HG03103 (cell line): ENCODE measurements around the gene STOML2.

Experiments
- ATAC-seq: cut with Tn5 transposase; IDR thresholded peaks from one replicate; pipeline ENCODE4 v1.9.1; 2021; ENCODE audit warnings: low read depth; ENCODE audit not compliant: unreplicated experiment

Gene STOML2

DNA sequence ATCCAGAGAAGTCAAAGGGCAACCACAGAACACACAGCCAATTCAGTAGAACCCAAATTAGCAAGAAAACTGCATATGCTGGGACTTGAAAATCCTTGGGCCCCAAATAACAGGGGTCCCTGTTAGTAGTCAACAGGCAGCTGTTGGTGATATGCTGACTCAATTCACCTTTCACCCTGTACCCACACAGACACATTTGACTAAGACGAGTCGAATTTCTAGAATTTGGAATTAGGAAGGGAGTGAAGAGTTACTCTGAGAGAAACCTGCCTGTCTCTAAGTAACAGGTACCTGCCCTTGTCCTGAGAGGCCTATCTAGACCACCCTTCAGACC lies 29.7 kb downstream of the STOML2 start:
- no peak for ATAC-seq

DNA sequence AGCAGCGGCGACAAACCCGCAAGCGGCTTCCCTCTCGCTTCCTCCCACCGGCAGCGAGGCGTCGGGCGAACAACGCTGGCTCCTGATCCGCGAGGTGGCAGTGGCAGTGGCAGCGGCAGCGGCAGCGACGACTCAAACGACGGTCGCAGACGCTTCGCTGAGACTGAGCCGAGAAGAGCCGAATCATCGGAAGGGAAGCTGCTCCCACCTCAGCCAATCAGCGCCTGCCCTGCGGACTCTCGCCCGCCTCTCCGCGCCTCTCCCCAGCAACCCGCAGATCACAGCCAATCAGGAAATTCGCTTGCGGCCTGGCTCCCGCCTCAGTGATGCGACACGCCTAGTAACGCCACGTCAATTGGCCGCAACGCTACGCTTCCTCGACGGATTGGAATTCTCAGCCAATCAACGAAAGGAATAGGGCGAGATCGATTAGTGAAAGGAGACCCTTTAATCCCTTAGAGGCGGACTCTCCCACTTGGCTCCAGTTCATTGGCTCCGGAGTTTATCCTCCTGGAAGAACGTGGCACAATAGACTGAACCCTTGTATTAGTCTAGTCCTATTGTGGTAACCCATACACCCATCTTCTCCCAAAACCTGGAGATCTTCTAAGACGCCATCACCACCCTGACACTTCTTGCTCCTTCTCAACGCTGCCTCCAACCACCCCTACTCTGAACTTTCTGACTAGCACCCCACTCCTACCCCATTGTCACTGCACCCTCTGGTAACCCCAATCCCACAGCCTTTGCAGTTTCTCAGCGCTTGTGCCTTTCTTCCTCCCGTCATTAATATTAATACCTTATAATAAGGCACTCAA lies 30.3 kb downstream of the STOML2 start, which contains the start of gene VCP:
VCP (minus strand) TSS at position 165 of the 818 bp plus-strand sequence. CDS start 272 bp downstream, outside the sequence.
- peak; percentile 87 for ATAC-seq

DNA sequence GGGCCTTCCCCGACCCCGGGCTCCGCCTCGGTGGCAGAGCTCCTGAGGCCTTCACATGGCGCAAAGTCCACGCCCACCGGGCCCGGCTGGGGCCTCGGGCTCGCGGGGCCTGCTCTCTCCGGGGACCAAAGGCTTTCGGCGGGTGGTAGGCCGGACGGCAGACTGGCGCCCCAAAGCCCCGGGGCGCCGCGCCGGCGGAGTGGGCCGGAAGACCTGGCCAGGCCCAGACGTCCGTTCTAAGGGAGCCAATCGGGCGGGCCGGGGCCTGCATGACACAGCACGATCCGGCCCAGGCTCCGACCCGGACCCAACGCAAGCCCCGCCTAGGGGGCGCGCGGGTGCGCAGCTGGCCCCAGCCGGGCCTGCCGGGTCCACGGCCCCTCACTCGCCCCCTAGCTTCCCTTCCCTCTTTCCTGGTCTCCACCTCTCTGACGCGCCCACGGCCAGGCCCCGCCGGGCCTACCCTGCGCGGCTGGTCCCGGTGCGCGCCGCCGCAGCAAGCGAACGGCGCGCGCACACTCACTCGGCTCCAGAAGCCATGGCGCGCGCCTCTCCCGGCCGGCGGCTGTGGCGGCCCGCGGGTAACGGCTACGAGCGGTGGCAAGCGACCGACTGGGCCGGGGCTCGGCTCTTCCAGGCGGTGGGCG lies 31.0 kb downstream of the STOML2 start:
- ATAC-seq = peak; percentile 39

DNA sequence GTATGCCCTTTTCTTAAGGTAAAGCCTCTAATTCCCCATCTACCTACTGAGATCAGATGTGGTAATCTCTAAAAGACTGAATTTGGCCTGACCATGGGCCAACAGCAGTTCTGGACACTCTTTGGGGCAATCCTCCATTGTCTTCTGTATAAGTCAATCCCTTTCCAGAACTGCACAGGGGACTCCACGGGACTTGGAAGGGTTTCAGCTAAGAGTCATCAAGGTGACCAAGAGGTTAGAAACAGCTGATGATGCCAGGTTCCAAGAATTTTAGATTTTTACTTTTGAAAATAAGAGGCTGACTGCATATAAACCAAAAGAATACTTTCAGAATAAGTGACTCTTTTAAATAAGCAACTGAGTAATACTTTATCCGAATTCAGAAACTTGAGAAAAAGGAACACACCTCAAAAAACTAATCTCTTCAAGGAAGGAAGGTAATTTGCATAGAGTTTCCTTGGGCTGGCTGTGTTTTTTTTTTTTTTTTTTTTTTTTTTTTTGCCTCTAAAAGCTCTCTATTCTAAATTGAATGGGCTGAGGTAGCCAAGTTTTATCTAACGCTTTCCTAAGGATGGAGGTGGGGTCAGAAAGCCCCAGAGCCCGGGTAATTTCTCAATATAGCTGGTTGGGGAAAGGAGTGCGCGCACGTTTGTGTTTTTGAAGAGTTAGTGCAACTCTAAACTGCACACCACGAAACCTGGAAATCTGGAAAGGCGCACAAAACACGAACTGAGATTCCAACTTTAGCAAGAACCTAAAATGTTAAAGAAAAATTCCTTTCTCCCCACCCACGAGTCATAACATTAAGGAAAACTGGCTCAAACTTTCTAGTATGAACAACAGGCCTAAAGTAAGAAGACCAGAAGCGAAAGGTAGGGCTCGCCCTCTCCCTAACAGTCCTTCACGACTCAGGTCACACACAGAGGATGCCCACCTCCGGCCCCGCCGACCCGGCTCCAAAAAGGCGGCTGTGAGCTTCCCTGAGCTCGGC lies 31.8 kb downstream of the STOML2 start:
- ATAC-seq = no peak

DNA sequence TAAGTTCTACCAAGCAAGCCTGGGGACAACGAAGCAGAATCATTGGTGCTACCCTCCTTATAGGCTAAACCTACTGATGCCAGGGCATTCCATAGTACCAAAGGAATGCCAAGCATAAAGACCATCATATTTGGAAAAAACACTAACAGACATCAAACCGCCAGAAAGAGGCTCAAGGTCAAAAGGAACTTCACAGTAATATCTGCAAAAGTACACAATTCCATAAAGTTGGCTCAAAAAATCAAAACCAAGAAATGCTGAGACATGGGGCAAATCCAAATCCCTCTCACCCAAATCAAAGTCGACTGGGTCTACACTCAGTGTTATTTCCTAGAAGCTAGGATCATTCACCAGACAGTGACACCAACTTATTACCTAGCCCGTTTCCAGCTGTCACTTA lies 33.9 kb downstream of the STOML2 start:
- ATAC-seq = no peak

DNA sequence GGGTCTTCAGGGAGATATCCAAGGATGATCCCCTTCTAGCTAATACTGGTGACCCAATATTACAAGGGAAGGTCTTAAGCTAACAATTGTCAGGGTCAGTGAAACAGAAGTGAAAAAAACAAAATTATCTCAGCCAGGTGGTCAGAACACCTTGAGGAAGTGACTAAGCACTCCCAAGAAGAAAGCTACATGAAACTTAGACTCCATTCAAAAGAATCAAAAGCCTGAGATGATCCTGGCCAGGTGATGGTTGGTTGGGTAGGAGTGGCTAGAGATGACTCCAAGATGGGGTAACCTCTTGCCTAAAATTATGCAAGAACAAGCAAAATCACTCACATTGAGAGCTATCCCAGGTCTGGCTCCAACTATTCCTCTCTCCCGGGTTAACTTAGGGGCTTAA lies 35.9 kb downstream of the STOML2 start:
- no peak for ATAC-seq

DNA sequence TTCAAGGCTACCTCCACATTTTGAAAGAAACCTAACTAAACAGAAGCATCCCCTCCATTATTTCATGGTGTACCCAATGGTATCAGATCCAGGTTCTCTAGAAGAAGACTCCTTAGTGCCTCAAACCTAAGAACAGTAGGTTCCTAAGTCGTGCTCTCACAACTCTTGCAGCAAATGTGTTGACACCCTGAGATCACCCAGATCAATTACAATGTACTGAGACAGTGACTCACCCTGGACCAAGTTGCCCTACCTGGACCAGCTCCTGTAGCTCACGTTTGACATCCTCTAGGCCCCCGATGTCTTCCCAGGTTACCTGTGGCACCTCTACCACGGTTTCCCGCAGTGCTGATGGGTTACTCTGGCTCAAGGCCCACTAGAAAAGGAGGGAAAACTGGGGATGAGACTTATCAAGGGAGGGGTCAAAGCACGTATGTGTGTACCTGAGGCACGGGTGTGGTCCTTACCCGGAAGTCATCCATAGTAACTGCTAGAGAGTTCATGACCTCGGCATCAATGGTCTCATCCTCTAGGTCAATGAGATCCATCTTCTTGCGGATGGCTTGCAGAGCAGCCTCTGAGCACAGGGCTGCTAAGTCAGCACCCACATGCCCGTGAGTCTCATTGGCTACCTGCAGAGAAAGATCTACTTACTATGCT lies 42.3 kb downstream of the STOML2 start:
- ATAC-seq = no peak

DNA sequence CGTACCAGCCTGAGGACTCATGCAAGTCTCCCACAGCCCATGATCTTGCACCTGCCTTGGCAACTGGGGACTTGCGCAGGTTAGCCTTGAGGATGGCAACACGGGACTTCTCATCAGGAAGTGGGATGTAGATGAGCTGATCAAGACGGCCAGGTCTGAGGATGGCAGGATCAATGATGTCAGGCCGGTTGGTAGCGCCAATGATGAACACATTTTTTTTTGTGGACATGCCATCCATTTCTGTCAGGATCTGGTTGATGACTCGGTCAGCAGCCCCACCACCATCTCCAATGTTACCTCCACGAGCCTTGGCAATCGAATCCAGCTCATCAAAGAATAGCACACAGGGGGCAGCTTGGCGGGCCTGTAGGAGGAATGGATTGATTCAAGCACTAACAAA lies 43.5 kb downstream of the STOML2 start:
- ATAC-seq = no peak

DNA sequence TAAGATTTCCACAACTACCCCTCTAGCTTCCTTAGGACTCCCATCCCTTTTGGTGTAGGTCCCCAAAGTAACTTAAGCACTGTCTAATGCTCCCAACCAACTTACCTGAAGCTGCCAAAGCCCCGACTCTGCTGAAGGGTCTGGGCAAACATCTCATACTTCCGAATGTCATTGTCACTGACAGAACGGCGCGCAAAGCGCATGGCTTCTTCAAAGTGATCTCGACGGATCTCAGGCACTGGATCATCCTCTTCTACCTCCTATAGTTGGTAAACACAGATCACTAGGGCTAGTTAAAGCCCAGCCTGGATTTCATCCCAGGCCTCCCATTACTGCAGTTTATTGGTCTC lies 45.7 kb downstream of the STOML2 start:
- ATAC-seq = no peak

DNA sequence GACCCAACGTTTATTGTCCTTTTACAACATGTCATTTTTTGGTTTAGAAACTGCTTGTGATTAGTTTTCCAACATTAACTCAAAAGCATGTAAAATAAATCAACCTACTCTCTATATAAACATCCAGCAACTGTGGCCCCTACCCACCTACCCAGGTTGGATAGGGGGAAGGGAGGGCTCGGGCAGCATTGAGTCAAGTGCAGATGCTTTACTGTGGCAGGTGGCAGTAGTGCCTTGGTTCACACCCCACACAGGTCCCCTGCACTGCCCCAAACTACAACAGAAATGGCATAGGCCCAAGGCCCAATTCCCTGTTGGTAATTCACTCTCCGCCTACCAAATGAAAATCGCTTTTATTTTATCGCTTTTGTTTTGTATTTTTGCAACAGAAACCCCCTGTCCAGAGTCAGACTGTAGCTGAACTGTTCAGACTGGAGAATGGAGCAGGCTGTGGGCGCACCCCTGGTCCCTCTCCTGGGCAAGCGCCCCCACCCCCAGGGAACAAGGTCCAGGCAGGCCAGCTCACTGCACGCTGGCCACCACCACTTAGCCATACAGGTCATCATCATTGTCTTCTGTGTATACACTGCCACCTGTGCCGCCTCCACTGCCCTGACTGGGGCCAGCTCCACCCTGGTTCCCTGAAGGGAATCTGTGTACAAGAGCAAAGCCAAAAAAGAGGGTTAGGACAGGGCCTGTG lies 46.2 kb downstream of the STOML2 start:
- no peak for ATAC-seq

DNA sequence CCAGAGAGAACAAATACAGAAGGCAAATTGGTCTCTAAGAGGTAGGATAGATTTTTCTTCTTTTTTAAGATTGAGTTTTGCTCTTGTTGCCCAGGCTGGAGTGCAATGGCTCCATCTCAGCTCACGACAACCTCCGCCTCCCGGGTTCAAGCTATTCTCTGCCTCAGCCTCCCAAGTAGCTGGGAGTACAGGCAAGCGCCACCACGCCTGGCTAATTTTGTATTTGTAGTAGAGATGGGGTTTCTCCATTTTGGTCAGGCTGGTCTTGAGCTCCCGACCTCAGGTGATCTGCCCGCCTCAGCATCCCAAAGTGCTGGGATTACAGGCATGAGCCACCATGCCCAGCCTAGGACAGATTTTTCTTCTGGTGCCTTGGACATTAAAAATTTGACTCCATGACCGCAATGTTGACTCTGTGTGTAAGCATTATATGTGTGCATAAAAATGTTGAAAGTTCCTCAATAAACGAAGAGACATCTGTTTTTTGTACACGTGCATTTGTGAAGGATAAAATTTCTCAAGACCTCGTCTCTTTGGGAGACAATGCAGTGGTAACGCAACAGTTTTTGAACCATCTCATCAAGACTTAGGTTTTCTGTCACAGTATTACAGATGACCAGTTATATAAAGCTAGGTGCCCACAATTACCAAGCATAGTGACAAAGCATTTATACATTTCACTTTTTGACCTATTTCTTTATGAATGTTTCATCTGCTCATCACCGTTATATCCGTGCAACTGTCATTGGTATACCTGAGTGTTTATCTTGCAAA lies 47.9 kb downstream of the STOML2 start:
- no peak for ATAC-seq

DNA sequence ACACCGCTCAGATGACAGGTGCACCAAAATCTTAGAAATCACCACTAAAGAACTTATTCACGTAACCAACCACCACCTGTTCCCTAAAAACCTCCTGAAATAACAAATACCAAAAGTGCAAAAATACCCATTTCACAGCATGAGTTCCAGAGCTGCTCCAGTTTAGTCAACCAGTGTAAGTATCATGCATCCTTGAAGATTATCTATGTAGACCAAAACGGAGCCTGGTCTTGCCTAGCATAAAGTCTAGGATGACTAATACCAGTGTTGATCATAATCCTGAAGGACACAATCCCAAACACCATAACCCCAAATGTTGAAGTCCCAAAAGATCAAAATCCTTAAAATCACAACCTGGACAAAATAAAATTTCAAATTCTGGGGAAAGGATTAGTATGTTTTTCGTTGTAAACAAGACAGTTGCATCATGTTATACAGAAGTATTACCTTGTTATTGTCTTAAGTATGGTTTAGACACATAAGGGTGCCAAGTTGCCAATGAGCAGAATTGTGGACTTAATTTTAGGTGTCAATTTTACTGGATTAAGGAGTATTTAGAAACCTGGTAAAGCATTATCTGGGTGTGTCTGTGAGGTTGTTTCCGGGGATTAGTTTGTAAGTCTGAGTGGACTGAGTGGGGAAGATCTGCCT lies 48.6 kb downstream of the STOML2 start:
- no peak for ATAC-seq

DNA sequence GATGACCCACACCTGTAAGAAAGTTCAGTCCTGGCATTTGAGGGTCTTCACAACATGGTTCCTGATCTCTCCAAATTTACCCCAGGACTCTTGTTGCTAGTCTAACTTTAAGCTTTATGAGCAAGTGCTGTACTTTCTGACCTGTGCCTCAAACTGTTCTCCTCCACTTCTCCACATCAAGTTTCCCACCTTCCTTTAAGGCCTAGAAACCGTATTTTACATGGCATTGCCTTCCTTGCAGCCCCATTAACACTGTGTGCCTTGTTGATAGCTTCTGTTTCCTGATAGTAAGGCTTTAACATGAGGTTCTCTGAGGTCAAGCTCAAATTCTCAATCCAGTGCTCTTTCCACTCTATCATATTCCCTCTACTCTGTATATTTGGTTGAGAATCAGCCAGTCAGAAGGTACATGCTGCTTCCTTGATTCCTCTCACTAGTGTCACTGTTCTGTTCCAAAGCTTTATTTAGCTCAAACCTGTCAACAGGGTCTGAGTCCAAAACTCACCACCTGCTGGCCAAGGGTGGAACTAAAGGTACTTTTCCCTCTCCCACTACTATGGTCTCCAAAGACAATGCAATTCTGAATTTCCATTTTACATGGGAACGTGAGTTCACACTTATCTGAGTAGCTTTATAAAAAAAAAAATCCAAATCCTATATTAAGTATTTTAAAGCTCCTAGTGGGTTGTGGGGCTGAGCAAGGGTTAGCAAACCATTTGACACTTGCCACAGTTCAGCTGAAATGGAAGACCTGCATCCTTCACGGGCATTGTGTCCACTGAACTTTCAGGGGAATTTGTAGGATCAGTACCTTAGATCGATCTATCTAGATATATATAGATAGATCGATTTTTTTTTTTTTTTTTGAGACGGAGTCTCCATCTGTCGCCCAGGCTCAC lies 51.6 kb downstream of the STOML2 start:
- ATAC-seq = no peak
